Smooth muscle cell (in vitro differentiated cells): ENCODE results near the gene PDE10A. TPM values are rescaled to one million over a fixed set of nuclear protein-coding genes. Genes with fewer than 3 reads are reported as not detected.

ENCODE experiments used
- DNase-seq: peaks from one replicate; lab custom pipeline; 2025; ENCODE audit not compliant: unreplicated experiment; lab: John Stamatoyannopoulos, UW
- H2AFZ ChIP-seq: fragments of 200-600 bp; sonication (generic); 2 replicates; pipeline ENCODE4 v1.6.0; 2016; ENCODE audit warnings: antibody characterized with exemption, low read depth, mild to moderate bottlenecking
- H3F3A ChIP-seq: fragments of 200-600 bp; sonication (generic); 2 replicates; pipeline ENCODE4 v1.6.0; 2017; ENCODE audit warnings: antibody characterized with exemption, low read depth
- H3K27ac ChIP-seq: fragments of 200-600 bp; sonication (generic); 2 replicates; pipeline ENCODE4 v1.5.1; 2016; ENCODE audit warnings: low read depth, mild to moderate bottlenecking
- H3K27me3 ChIP-seq: fragments of 200-600 bp; sonication (generic); 2 replicates; pipeline ENCODE4 v1.6.1; 2016; ENCODE audit warnings: low read depth, mild to moderate bottlenecking
- H3K36me3 ChIP-seq: fragments of 200-600 bp; sonication (generic); 2 replicates; pipeline ENCODE4 v1.5.1; 2016; ENCODE audit warnings: low read depth
- H3K4me1 ChIP-seq: fragments of 200-600 bp; sonication (generic); 2 replicates; pipeline ENCODE4 v1.5.1; 2016; ENCODE audit warnings: low read depth
- H3K4me2 ChIP-seq: fragments of 200-600 bp; sonication (generic); 2 replicates; pipeline ENCODE4 v1.6.0; 2016; ENCODE audit warnings: mild to moderate bottlenecking
- H3K4me3 ChIP-seq: fragments of 200-600 bp; sonication (generic); 2 replicates; pipeline ENCODE4 v1.5.1; 2016; ENCODE audit warnings: mild to moderate bottlenecking
- H3K79me2 ChIP-seq: fragments of 200-600 bp; sonication (generic); 2 replicates; pipeline ENCODE4 v1.6.0; 2016; ENCODE audit warnings: low read depth, mild to moderate bottlenecking
- H3K9ac ChIP-seq: fragments of 200-600 bp; sonication (generic); 2 replicates; pipeline ENCODE4 v1.6.0; 2016; ENCODE audit warnings: low read depth
- H3K9me3 ChIP-seq: fragments of 200-600 bp; sonication (generic); replicated peaks from 2 replicates; pipeline ENCODE4 v1.5.1; 2016; ENCODE audit warnings: low read depth
- H4K20me1 ChIP-seq: fragments of 200-600 bp; sonication (generic); 2 replicates; pipeline ENCODE4 v1.6.0; 2016; ENCODE audit warnings: low read depth
- whole genome bisulfite sequencing: methylation state at CpG from one replicate; pipeline ENCODE4 v1.1.7; 2016; ENCODE audit warnings: low lambda C conversion rate; 5-methylcytosine and 5-hydroxymethylcytosine counted together
- polyA plus RNA-seq: library from polyadenylated mRNA; unstranded; fragments of >200 nt; fragmentation: Nextera tagmentation; extraction: Ambion mirVana; gene quantifications from 2 replicates; pipeline ENCODE4 v1.2.1, GENCODE V29; 2016
- total RNA-seq: library from RNA; depleted of rRNA; stranded (reverse); fragments of >200 nt; gene quantifications from 2 replicates; pipeline ENCODE4 v1.2.3, GENCODE V29; 2014
- TF ChIP-seq, protein P1 (sequence below): fragments of 200-600 bp; sonication (generic); IDR thresholded peaks from 2 replicates; pipeline ENCODE4 v1.5.1; 2017; ENCODE audit warnings: borderline replicate concordance, mild to moderate bottlenecking, antibody characterized with exemption; ENCODE audit not compliant: insufficient read depth, poor library complexity, severe bottlenecking

PDE10A gene
- total and polyA plus RNA-seq, 2 experiments from 2014 or later, result 2.0 to 5.6 TPM

DNA sequence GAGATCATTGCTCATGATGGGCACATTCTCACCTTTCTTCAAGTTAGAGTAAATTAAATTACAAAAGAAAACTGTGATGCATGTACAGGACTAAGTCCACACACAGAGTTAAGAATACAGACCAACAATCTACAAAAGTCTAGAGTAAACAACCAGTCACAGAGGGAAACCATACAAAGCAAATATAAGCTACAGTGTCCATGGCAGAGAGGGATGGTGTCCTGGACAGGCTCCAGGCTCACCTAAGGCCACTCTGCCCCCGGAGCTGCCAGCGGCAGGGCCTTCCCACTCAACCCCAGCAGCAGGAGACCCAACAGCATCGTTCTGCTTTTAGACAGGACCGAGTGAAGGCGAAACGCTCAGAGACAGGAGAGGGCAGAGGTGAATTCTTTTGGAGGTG, 16.0 kb downstream of the PDE10A start:
- Histone ChIP-seq H3K4me3 (no peak overlapping the region), H4K20me1 (no peaks in the 10 kb centered on the region), H3F3A (no peaks in the 10 kb centered on the region), H3K36me3 (no peaks in the 10 kb centered on the region), H3K79me2 (no peaks in the 10 kb centered on the region), H3K9ac (no peak overlapping the region), H3K27me3 (peaks cover 69% of the 10 kb centered on the region), H3K4me1 (no peaks in the 10 kb centered on the region), H2AFZ (no peak overlapping the region), H3K27ac (no peak overlapping the region), H3K4me2 (no peak overlapping the region), H3K9me3 (no peaks in the 10 kb centered on the region)
- DNase-seq, result no peak
- 82% methylated on average over 6 of the region's 6 CpGs for WGBS
- TF ChIP-seq, protein P1, sequence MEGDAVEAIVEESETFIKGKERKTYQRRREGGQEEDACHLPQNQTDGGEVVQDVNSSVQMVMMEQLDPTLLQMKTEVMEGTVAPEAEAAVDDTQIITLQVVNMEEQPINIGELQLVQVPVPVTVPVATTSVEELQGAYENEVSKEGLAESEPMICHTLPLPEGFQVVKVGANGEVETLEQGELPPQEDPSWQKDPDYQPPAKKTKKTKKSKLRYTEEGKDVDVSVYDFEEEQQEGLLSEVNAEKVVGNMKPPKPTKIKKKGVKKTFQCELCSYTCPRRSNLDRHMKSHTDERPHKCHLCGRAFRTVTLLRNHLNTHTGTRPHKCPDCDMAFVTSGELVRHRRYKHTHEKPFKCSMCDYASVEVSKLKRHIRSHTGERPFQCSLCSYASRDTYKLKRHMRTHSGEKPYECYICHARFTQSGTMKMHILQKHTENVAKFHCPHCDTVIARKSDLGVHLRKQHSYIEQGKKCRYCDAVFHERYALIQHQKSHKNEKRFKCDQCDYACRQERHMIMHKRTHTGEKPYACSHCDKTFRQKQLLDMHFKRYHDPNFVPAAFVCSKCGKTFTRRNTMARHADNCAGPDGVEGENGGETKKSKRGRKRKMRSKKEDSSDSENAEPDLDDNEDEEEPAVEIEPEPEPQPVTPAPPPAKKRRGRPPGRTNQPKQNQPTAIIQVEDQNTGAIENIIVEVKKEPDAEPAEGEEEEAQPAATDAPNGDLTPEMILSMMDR, result no peak

DNA sequence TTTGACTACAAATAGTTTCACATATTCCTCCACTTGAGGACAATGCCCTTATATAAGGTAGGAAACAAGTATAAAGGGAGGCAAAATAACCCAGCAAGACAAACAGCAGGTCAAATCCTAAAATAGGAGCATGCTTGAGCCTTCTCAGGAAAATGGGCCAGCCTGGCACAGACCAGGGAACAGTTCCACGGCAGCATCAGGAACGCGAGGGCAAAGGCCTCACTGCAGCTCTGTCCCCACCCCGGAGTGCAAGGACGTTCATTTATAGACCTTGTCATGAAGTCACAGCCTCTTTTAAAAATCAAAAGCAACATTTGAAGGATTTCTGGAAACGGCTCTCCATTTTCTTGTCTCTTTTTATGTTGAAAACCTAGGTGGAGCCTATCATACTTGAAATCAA, 17.1 kb downstream of the PDE10A start:
- Histone ChIP-seq H3K27me3 (peaks cover 67% of the 10 kb centered on the region), H3K4me2 (no peak overlapping the region), H3K4me3 (no peak overlapping the region), H3K79me2 (no peaks in the 10 kb centered on the region), H3F3A (no peaks in the 10 kb centered on the region), H3K4me1 (no peaks in the 10 kb centered on the region), H2AFZ (no peak overlapping the region), H3K27ac (no peak overlapping the region), H3K9me3 (no peaks in the 10 kb centered on the region), H3K36me3 (no peaks in the 10 kb centered on the region), H4K20me1 (no peaks in the 10 kb centered on the region), H3K9ac (no peak overlapping the region)
- TF ChIP-seq, protein P1, result no peak
- no peak for DNase-seq
- WGBS, result 95% methylated on average over 6 of the region's 6 CpGs

GRCh38 chr6:165644586-165645266, 18.3 kb downstream of the PDE10A start:
- TF ChIP-seq, protein P1, result no peak
- H3K4me2 ChIP-seq, result no peak overlapping the region
- no peaks in the 10 kb centered on the region for H3K36me3 ChIP-seq
- no peaks in the 10 kb centered on the region for H4K20me1 ChIP-seq
- no peak for DNase-seq
- H2AFZ ChIP-seq, result no peak overlapping the region
- H3K79me2 ChIP-seq, result no peaks in the 10 kb centered on the region
- no peaks in the 10 kb centered on the region for H3K9me3 ChIP-seq
- H3K27ac ChIP-seq, result no peak overlapping the region
- peaks cover 75% of the 10 kb centered on the region for H3K27me3 ChIP-seq
- 96% methylated on average over 15 of the region's 15 CpGs for WGBS
- no peaks in the 10 kb centered on the region for H3F3A ChIP-seq
- H3K4me1 ChIP-seq, result no peaks in the 10 kb centered on the region
- H3K4me3 ChIP-seq, result no peak overlapping the region
- H3K9ac ChIP-seq, result no peak overlapping the region

DNA sequence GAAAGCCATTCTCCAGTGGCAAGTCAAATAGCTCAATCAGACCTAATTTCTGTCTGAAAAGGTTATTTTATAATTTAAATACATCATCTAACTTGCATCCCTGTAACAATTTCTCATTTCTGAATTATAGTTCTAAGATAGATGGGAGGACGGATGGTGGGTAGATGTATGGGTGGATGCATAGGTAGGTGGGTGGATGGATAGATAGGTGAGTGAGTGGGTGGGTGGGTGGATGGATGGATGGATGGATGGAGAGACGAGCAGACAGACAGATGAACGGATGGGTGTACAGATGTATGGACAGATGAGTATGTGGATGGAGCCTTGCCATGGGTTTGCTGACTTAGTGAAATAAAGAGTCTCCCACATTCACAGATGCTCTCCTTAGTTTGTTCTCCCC, 20.0 kb downstream of the PDE10A start:
- no peak overlapping the region for H3K4me3 ChIP-seq
- no peak overlapping the region for H3K27ac ChIP-seq
- 91% methylated on average over 3 of the region's 3 CpGs for WGBS
- no peaks in the 10 kb centered on the region for H3K36me3 ChIP-seq
- TF ChIP-seq, protein P1, result no peak
- no peaks in the 10 kb centered on the region for H4K20me1 ChIP-seq
- no peaks in the 10 kb centered on the region for H3K79me2 ChIP-seq
- no peak for DNase-seq
- H3K4me2 ChIP-seq, result no peak overlapping the region
- H3K27me3 ChIP-seq, result peaks cover 81% of the 10 kb centered on the region
- peaks cover 6% of the 10 kb centered on the region for H3K4me1 ChIP-seq
- no peaks in the 10 kb centered on the region for H3F3A ChIP-seq
- H2AFZ ChIP-seq, result no peak overlapping the region
- H3K9ac ChIP-seq, result no peak overlapping the region
- no peaks in the 10 kb centered on the region for H3K9me3 ChIP-seq
